ENCODE results near the gene TNNT3. TPM values are rescaled to one million over a fixed set of nuclear protein-coding genes. Genes with fewer than 3 reads are reported as not detected.

Gene TNNT3
- not detected in 2 replicates for total RNA-seq

- no peak for DNase-seq (ENCODE audit: low read depth)
- Histone ChIP-seq H3K36me3 (ENCODE audit: control insufficient read depth, insufficient read depth, low read length) (no peaks in the 10 kb centered on the region), H3K4me3 (ENCODE audit: low read depth, low read length) (no peak within 1 kb of the TSS), H3K27me3 (ENCODE audit: control insufficient read depth, insufficient read depth, low read length) (no peaks in the 10 kb centered on the region)
- no peak for FAIRE-seq
- TF ChIP-seq, protein P1, sequence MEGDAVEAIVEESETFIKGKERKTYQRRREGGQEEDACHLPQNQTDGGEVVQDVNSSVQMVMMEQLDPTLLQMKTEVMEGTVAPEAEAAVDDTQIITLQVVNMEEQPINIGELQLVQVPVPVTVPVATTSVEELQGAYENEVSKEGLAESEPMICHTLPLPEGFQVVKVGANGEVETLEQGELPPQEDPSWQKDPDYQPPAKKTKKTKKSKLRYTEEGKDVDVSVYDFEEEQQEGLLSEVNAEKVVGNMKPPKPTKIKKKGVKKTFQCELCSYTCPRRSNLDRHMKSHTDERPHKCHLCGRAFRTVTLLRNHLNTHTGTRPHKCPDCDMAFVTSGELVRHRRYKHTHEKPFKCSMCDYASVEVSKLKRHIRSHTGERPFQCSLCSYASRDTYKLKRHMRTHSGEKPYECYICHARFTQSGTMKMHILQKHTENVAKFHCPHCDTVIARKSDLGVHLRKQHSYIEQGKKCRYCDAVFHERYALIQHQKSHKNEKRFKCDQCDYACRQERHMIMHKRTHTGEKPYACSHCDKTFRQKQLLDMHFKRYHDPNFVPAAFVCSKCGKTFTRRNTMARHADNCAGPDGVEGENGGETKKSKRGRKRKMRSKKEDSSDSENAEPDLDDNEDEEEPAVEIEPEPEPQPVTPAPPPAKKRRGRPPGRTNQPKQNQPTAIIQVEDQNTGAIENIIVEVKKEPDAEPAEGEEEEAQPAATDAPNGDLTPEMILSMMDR (IDR thresholded peaks at IDR 0.05; ENCODE audit: insufficient read depth, low read length, severe bottlenecking) = no peak
These were observed at the start of gene TNNT3 for GRCh38 chr11:1919391-1920127. TNNT3 (plus strand) TSS chr11:1919703; CDS start chr11:1922875, 3,172 bp downstream.

GRCh38 chr11:1870326-1870696 is 49.2 kb upstream of the TNNT3 start:
- Histone ChIP-seq H3K36me3 (ENCODE audit: control insufficient read depth, insufficient read depth, low read length) (no peaks in the 10 kb centered on the region), H3K27me3 (ENCODE audit: control insufficient read depth, insufficient read depth, low read length) (peaks cover 3% of the 10 kb centered on the region), H3K4me3 (ENCODE audit: low read depth, low read length) (no peak overlapping the region)
- FAIRE-seq (no peak), DNase-seq (ENCODE audit: low read depth) (no peak)
- TF ChIP-seq, protein P1 (IDR thresholded peaks at IDR 0.05; ENCODE audit: insufficient read depth, low read length, severe bottlenecking) = no peak

DNA sequence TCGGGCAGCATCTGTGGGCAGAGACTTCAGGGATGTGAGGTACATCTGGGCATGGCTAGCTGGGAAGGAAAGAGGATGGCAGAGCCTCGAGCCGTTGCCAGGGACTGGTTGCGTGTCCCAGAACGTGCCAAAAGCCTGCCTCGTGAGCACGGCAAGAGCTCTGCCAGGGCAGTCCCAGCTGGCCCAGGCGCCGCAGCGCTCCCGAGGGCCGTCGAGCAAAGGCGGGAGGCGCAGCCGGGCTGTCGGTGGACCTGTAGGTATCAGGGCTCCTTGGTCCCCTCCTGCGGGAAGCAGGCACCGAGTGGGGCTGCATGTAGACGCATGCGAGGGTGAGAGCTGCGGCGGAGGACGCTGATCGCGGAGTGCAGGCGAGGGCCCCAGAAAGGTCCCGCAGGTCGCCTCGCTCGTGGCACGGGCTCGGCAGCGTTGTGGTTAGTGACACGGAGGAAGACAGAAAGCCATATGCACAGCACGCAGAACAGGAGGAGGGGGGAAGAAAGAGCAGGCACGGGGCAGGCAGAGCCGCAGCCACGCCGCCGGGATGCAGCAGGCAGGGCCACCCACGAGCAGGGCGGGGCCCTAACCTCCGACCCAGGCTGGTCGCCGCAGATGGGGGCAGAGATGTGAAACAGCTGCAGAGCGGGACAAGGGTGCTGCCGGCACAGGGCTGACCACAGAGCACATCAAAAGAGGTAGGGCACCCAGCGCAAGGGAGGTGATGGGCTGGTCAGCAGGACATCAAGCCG is 48.6 kb upstream of the TNNT3 start:
- H3K27me3 ChIP-seq (ENCODE audit: control insufficient read depth, insufficient read depth, low read length) = peaks cover 3% of the 10 kb centered on the region
- TF ChIP-seq, protein P1 (IDR thresholded peaks at IDR 0.05; ENCODE audit: insufficient read depth, low read length, severe bottlenecking) = no peak
- DNase-seq (ENCODE audit: low read depth) (no peak), FAIRE-seq (no peak)
- no peaks in the 10 kb centered on the region for H3K36me3 ChIP-seq (ENCODE audit: control insufficient read depth, insufficient read depth, low read length)
- no peak overlapping the region for H3K4me3 ChIP-seq (ENCODE audit: low read depth, low read length)

- TF ChIP-seq, protein P1 (IDR thresholded peaks at IDR 0.05; ENCODE audit: insufficient read depth, low read length, severe bottlenecking) = no peak
- DNase-seq (ENCODE audit: low read depth) (no peak), FAIRE-seq (no peak)
- Histone ChIP-seq H3K4me3 (ENCODE audit: low read depth, low read length) (no peak overlapping the region), H3K36me3 (ENCODE audit: control insufficient read depth, insufficient read depth, low read length) (no peaks in the 10 kb centered on the region), H3K27me3 (ENCODE audit: control insufficient read depth, insufficient read depth, low read length) (peaks cover 3% of the 10 kb centered on the region)
These were observed 48.0 kb upstream of the TNNT3 start for GRCh38 chr11:1871531-1871930.

DNA sequence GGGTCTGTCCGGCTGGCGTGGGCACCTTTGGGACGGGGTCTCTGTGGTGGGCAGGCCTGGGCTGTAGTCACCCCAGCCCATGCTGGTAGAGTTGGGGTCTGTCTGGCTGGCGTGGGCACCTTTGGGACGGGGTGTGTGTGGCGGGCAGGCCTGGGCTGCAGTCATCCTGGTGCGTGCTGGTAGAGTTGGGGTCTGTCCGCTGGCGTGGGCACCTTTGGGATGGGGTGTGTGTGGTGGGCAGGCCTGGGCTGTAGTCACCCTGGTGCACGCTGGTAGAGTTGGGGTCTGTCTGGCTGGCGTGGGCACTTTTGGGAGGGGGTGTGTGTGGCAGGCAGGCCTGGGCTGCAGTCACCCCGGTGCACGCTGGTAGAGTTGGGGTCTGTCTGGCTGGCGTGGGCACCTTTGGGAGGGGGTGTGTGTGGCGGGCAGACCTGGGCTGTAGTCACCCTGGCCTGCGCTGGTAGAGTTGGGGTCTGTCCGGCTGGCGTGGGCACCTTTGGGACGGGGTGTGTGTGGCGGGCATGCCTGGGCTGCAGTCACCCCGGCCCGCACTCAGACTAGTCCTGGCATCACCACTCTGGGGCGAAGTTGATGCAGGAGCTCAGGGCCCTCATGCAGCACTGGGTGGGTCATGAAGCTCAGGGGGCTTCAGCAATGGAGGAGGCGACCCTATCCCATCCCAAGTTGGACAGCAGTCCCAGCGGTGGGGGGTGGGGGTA is 47.1 kb upstream of the TNNT3 start:
- TF ChIP-seq, protein P1 (IDR thresholded peaks at IDR 0.05; ENCODE audit: insufficient read depth, low read length, severe bottlenecking) = no peak
- Histone ChIP-seq H3K27me3 (ENCODE audit: control insufficient read depth, insufficient read depth, low read length) (peaks cover 3% of the 10 kb centered on the region), H3K36me3 (ENCODE audit: control insufficient read depth, insufficient read depth, low read length) (no peaks in the 10 kb centered on the region), H3K4me3 (ENCODE audit: low read depth, low read length) (no peak overlapping the region)
- no peak for FAIRE-seq
- no peak for DNase-seq (ENCODE audit: low read depth)
